ENCODE data around the gene RIMS3. TPM values are rescaled to one million over a fixed set of nuclear protein-coding genes. Genes with fewer than 3 reads are reported as not detected.

The RIMS3 gene
- total RNA-seq, 2 donors from 2014 or later: 1.4 to 5.5 TPM

DNA sequence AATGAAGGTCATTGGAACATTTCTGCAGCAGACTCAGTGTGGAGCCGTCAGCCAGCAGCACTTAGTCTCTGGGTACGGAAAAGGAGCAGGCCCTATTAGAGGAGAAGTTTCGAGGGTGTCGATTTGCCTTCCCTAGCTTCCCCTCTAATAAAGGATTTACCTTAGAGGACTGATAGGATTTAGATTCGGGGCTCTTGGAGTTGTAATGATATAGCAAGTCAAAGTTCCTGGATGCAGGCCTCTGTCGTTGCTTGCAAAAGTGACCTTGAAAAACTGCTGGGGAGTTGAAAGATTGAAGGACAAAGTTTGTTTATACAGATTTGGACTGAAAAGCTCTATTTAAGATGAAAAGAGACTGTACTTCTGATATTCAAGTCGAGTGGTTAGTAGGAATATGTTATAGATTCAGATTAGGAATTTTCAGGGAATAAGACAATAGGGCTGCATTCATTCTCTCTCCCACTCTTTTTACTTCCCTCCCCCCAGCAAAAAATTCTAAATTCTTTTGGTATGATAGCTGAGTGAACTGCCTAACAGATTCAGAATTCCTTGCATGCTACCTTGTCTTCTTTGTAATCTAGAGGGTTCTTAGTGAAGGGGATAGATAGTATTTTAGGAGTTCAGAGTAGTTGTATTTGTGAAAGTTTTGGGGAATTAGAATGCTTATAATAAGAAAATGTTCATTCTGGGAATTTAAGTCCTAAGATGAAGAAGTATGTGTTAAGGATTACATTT is 45.3 kb upstream of the RIMS3 start:
- no peak for DNase-seq (ENCODE audit: low spot score)
- Histone ChIP-seq H3K4me1 (peaks cover 0 to 61% of the 10 kb centered on the region in 2 donors), H3K9me3 (no peaks in the 10 kb centered on the region), H3K36me3 (peaks cover 14% of the 10 kb centered on the region), H3K27ac (peak overlapping the region; percentile 75 to 87), H3K4me3 (peak overlapping the region; percentile 58 to 68), H3K27me3 (no peaks in the 10 kb centered on the region)
- TF ChIP-seq, protein P1, sequence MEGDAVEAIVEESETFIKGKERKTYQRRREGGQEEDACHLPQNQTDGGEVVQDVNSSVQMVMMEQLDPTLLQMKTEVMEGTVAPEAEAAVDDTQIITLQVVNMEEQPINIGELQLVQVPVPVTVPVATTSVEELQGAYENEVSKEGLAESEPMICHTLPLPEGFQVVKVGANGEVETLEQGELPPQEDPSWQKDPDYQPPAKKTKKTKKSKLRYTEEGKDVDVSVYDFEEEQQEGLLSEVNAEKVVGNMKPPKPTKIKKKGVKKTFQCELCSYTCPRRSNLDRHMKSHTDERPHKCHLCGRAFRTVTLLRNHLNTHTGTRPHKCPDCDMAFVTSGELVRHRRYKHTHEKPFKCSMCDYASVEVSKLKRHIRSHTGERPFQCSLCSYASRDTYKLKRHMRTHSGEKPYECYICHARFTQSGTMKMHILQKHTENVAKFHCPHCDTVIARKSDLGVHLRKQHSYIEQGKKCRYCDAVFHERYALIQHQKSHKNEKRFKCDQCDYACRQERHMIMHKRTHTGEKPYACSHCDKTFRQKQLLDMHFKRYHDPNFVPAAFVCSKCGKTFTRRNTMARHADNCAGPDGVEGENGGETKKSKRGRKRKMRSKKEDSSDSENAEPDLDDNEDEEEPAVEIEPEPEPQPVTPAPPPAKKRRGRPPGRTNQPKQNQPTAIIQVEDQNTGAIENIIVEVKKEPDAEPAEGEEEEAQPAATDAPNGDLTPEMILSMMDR (IDR thresholded peaks at IDR 0.05): no peak

DNA sequence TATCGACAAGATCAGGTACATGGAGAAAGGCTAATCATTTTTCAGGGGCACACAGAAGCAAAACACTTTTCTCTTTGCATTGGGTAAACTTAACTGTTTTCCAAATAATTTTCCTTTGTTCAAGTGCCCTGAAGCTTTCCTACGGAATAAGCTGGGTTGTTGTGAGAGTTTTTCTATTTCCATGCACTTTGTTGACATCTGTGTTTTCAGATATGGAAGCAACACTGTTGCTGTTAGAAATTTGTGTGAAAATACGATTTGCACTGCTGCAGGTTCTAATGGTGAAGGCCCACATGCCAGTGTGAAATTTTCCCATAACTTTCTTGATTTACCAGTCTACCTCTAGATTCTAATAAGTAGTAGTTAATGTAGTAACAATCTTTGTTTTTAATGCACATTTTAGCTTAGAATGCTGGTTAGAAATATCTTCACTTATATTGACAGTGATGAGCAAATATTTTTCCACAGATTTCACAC is 44.4 kb upstream of the RIMS3 start:
- TF ChIP-seq, protein P1 (IDR thresholded peaks at IDR 0.05): no peak
- Histone ChIP-seq H3K4me3 (peak overlapping the region; percentile 58 to 68), H3K27me3 (no peaks in the 10 kb centered on the region), H3K9me3 (no peaks in the 10 kb centered on the region), H3K36me3 (peaks cover 14% of the 10 kb centered on the region), H3K4me1 (peaks cover 0 to 65% of the 10 kb centered on the region in 2 donors), H3K27ac (peak overlapping the region; percentile 75 to 87)
- DNase-seq (ENCODE audit: low spot score): no peak

DNA sequence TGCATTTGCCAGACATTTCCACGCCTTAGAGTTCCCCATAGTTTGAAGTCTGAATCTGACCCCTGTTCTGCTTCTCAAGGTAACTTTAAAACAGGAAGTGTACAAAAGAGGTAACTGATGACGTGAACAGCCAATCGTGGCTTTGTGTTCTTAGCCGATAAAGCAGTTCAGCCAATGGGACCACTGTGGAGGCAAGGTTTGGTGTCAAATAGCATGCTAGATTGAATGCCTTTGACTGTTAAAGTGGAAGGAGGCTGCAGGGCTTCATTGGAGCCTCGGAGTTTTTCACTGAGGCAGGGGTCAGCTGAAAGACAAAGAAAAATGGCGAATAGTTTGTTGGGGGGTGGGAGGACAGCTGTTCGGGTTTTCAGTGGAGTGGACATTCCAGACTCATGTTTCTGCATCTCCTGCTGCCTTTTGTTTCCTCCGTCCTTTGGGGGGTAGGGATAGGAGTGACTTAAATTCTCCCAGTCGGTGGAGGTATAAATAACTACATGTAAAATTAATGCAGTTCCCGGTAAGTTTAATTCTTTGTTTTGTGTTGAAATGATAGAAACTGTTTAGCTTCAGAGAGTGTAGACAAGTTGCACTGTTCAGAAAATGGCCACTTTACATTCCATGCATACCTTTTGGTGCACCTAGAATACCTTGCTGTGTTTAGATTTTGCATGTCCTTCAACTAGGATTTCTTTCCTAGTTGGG is 43.8 kb upstream of the RIMS3 start:
- H3K4me3 ChIP-seq: peak overlapping the region; percentile 58 to 68
- TF ChIP-seq, protein P1 (IDR thresholded peaks at IDR 0.05): no peak
- DNase-seq (ENCODE audit: low spot score): peak; percentile 90
- H3K27me3 ChIP-seq: no peaks in the 10 kb centered on the region
- peak overlapping the region; percentile 75 to 87 for H3K27ac ChIP-seq
- no peaks in the 10 kb centered on the region for H3K9me3 ChIP-seq
- H3K36me3 ChIP-seq: peaks cover 14% of the 10 kb centered on the region
- peaks cover 0 to 65% of the 10 kb centered on the region in 2 donors for H3K4me1 ChIP-seq

DNA sequence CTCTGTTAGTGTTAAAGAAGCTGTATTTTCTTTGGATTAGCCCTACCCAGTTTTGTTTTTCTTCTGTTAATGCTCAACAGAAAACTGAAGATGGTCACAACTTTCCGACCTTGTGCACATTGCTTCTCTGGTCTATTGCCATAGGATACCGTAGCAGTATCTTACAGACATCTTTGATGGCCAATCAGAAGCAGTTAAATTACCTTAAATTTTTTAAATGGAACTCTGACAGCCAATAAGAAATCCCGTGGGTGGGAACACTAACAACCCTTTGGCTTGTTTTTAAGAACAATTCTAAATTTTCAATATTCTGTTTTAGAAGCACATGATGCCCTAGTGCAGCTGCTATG is 43.2 kb upstream of the RIMS3 start:
- H3K36me3 ChIP-seq: peaks cover 12% of the 10 kb centered on the region
- TF ChIP-seq, protein P1 (IDR thresholded peaks at IDR 0.05): no peak
- peak overlapping the region; percentile 75 to 87 for H3K27ac ChIP-seq
- no peaks in the 10 kb centered on the region for H3K9me3 ChIP-seq
- peaks cover 0 to 64% of the 10 kb centered on the region in 2 donors for H3K4me1 ChIP-seq
- DNase-seq (ENCODE audit: low spot score): no peak
- H3K4me3 ChIP-seq: peak overlapping the region; percentile 58 to 68
- no peaks in the 10 kb centered on the region for H3K27me3 ChIP-seq

DNA sequence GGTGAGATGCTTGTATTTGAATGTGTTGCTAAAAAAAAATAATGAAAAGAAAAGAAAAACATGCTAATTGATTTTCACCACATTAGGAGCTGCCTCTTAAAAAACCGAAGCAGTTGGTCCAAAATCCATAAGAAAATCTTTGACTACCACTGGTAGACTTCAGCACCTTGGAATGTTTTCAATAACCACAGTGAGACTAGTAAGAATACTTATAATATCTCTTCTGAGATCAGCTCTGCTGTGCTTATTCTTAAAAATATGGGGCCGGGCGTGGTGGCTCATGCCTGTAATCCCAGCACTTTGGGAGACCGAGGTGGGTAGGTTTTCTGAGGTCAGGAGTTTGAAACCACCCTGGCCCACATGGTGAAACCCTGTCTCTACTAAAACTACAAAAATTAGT is 41.1 kb upstream of the RIMS3 start:
- Histone ChIP-seq H3K27me3 (no peaks in the 10 kb centered on the region), H3K36me3 (no peaks in the 10 kb centered on the region), H3K27ac (no peak overlapping the region), H3K4me1 (peaks cover 0 to 45% of the 10 kb centered on the region in 2 donors), H3K4me3 (no peak overlapping the region), H3K9me3 (no peaks in the 10 kb centered on the region)
- DNase-seq (ENCODE audit: low spot score): no peak
- TF ChIP-seq, protein P1 (IDR thresholded peaks at IDR 0.05): no peak

Data from right atrium auricular region (tissue), 2 donors.